ENCODE data around the gene CLPTM1.
A peak's percentile ranks its signal among the peaks of the same experiment; 100 is the strongest.
"Not testable (repeated sequence)": the region's sequence is repeated elsewhere in the genome, so short reads cannot be mapped to it uniquely, and the experiment has no call there.

CLPTM1 gene

DNA sequence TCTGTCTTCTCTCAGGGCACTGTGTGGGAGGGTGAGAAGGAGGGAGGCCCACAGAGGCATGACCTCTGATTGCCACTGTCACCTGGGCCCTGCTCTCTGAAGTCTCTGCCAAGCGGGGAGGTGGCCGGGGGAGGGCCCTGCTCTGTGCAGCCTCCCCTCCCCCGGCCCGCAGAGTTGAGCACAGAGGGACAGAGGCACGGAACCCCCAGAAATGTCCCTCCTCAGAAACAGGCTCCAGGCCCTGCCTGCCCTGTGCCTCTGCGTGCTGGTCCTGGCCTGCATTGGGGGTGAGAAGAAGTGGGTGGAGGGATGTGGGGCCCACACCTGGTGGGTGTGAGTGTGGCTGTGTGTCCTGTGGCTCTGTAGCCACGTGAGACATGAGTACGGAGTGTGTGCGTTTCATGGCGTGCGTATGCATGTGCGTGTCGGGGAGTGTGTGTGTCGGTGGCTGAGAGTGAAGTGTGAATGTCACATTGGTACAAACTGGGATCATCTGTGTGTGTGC, 13.1 kb upstream of the CLPTM1 start, which contains the start of gene APOC4:
Gene APOC4, plus strand, starts transcription at position 171 of the 505 bp plus-strand sequence. Its CDS starts 41 bp downstream, at position 212.
- DNase-seq (ENCODE audit: low read depth): no peak

GRCh38 chr19:44943801-44944249, 11.4 kb upstream of the CLPTM1 start:
- DNase-seq (ENCODE audit: low read depth): no peak

DNA sequence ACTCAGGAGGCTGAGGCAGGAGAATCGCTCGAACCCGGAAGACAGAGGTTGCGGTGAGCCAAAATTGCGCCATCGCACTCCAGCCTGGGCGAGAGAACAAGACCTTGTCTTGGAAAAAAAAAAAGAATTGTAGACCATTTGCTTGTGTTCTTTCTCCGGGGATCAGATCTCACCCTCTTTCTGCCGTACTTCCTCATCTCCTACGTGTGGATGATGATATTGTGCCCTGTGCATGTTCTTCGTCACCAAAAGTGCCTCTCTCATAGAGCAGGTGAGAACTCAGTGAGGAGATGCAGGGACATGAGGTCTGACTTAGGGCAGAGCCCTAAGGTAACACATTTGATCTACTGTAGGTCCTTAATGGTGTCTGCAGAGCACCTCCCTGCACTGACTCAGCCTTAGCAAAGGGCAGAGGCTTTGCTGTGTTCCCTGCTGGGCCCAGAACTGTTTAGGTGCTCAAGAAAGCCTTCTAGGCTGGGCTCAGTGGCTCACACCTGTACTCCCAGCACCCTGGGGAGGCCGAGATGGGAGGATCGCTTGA, 8.1 kb upstream of the CLPTM1 start:
- no peak for DNase-seq (ENCODE audit: low read depth)

DNA sequence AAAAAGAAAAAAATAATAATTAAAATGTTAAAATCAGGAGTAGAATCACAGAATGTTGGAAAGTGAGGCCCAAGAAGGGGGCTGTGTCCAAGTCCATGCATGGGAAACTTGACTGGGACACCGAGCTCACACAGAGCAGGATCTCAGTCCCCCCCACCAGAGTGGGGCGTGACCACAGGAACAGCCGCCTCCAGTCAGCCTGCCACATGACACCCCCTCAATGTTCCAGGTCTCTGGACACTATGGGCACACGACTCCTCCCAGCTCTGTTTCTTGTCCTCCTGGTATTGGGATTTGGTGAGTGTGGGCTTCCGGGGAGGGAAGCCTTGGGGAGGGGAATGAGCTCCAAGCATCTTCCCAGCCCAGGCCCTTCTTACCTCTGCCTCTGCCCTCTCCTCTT, 6.9 kb upstream of the CLPTM1 start:
- DNase-seq (ENCODE audit: low read depth): no peak

- DNase-seq (ENCODE audit: low read depth): no peak
Measured at GRCh38 chr19:44948763-44949374, 6.3 kb upstream of the CLPTM1 start.

GRCh38 chr19:44949550-44949949, 5.6 kb upstream of the CLPTM1 start:
- DNase-seq (ENCODE audit: low read depth): no peak

- peak; percentile 77 for DNase-seq (ENCODE audit: low read depth)
Measured at GRCh38 chr19:44951179-44952159, 3.7 kb upstream of the CLPTM1 start.

- no peak for DNase-seq (ENCODE audit: low read depth)
Measured at GRCh38 chr19:44954278-44954648, 917 bp upstream of the CLPTM1 start.

- DNase-seq (ENCODE audit: low read depth): no peak
Measured at GRCh38 chr19:44955505-44956439, 592 bp downstream of the CLPTM1 start.

DNA sequence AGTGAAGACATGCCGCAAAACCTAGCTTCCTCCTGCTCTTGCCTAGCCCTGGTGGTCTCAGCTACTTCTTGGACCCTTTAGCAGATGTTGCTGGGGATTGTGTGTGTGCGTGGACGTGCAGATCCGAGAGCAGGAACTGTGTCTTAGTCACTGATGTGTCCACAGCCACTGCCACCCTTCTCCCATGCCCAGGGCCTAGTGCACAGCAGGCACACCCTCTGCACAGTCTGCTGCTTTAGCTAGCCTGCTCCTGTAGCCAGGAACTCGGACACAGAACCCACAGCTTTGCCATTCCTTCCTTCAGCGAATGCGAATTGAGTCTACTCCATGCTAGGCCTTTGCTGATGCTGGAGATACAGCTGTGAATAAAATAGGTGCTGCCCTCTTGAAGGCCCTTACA, 2.3 kb downstream of the CLPTM1 start:
- no peak for DNase-seq (ENCODE audit: low read depth)

GRCh38 chr19:44958090-44958489, 2.9 kb downstream of the CLPTM1 start:
- DNase-seq (ENCODE audit: low read depth): no peak

GRCh38 chr19:44959691-44960090, 4.5 kb downstream of the CLPTM1 start:
- no peak for DNase-seq (ENCODE audit: low read depth)

- DNase-seq (ENCODE audit: low read depth): no peak
Measured at GRCh38 chr19:44960906-44961728, 5.9 kb downstream of the CLPTM1 start.

- no peak for DNase-seq (ENCODE audit: low read depth)
Measured at GRCh38 chr19:44961821-44962220, 6.6 kb downstream of the CLPTM1 start.

GRCh38 chr19:44968118-44968517, 12.9 kb downstream of the CLPTM1 start:
- no peak for DNase-seq (ENCODE audit: low read depth)

- DNase-seq (ENCODE audit: low read depth): no peak
Measured at GRCh38 chr19:44968670-44969069, 13.5 kb downstream of the CLPTM1 start.

GRCh38 chr19:44969437-44969836, 14.3 kb downstream of the CLPTM1 start:
- no peak for DNase-seq (ENCODE audit: low read depth)

DNA sequence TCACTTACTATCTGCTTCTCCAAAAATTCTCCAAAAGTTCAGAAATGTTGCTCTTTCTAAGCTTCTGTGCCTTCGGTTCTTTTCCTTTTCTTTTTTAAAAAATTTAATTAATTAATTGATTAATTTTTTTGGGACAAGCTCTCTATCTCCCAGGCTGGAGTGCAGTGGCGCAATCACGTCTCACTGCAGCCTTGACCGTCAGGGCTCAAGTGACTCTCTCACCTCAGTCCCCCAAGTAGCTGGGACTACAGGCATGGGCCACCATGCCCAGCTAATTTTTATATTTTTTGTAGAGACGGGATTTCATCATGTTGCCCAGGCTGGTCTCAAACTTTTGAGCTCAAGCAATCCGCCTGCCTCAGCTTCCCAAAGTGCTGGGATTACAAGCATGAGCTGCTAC, 16.3 kb downstream of the CLPTM1 start:
- not testable (repeated sequence) for DNase-seq (ENCODE audit: low read depth)

DNA sequence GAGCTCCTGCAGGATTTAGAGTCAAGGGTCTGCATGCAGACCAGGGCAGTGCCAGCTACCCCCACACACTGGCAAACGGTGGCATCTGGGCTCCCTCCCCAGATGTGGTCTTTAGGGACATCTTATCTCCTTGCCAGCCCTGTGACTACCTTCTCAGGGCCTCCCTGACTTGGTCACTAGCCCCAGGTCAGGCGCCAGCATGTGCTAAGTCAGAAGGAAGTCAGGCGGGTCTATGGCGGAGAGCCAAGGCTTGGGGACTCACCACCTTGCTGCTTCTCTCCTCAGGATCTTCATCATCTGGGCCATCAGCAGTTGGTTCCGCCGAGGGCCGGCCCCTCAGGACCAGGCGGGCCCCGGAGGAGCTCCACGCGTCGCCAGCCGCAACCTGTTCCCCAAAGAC, 17.6 kb downstream of the CLPTM1 start:
- no peak for DNase-seq (ENCODE audit: low read depth)

GRCh38 chr19:44973982-44974735, 19.0 kb downstream of the CLPTM1 start:
- DNase-seq (ENCODE audit: low read depth): no peak

All from fibroblast of the conjunctiva (primary cell).